Fibroblast of lung (primary cell): ENCODE measurements around the gene EFCAB10. TPM values are rescaled to one million over a fixed set of nuclear protein-coding genes. Genes with fewer than 3 reads are reported as not detected.

Source experiments
- DNase-seq, 2 donors: peaks; one replicate each; pipeline versions ENCODE4 v3.0.0 to v3.0.0-alpha.2; 2010; ENCODE audit warnings: low read depth in 2 of 2
- H2AFZ ChIP-seq: 2 replicates; pipeline ENCODE4 v1.5.1; 2012; ENCODE audit warnings: low read length, control low read depth, inconsistent platforms
- H3K27ac ChIP-seq: 2 replicates; pipeline ENCODE4 v1.5.1; 2011; ENCODE audit warnings: low read length, control low read depth; ENCODE audit not compliant: insufficient read depth
- H3K27me3 ChIP-seq: 2 replicates; pipeline ENCODE4 v1.5.1; 2011; ENCODE audit warnings: mild to moderate bottlenecking, low read length; ENCODE audit not compliant: control insufficient read depth, insufficient read depth
- H3K36me3 ChIP-seq: 2 replicates; pipeline ENCODE4 v1.5.1; 2011; ENCODE audit warnings: low read length; ENCODE audit not compliant: control insufficient read depth, insufficient read depth
- H3K4me1 ChIP-seq: 2 replicates; pipeline ENCODE4 v1.5.1; 2011; ENCODE audit warnings: low read length; ENCODE audit not compliant: control insufficient read depth, insufficient read depth; ENCODE audit errors: extremely low read depth
- H3K4me2 ChIP-seq: 2 replicates; pipeline ENCODE4 v1.5.1; 2011; ENCODE audit warnings: low read length, control low read depth; ENCODE audit not compliant: insufficient read depth; ENCODE audit errors: extremely low read depth
- H3K4me3 ChIP-seq, 4 experiments: fragments of 200-600 bp in 1 of 4; sonication (generic) in 1 of 4; replicated peaks in 1 of 4; 2 replicates each; pipeline ENCODE4 v1.5.1; 2011 to 2016; ENCODE audit warnings: low read length in 4 of 4, low read depth in 3 of 4, mild to moderate bottlenecking in 3 of 4, control low read depth in 2 of 4, inconsistent platforms in 1 of 4, mixed read lengths in 1 of 4; ENCODE audit not compliant: insufficient read depth in 1 of 4; ENCODE audit errors: control extremely low read depth in 1 of 4
- H3K79me2 ChIP-seq: 2 replicates; pipeline ENCODE4 v1.5.1; 2012; ENCODE audit warnings: mild to moderate bottlenecking, low read length, inconsistent platforms; ENCODE audit not compliant: control insufficient read depth, insufficient read depth
- H3K9ac ChIP-seq: 2 replicates; pipeline ENCODE4 v1.5.1; 2011; ENCODE audit warnings: mild to moderate bottlenecking, low read length, control low read depth; ENCODE audit not compliant: insufficient read depth
- H3K9me3 ChIP-seq: 2 replicates; pipeline ENCODE4 v1.5.1; 2012; ENCODE audit warnings: low read depth, low read length; ENCODE audit not compliant: control insufficient read depth, insufficient read depth
- H4K20me1 ChIP-seq: 2 replicates; pipeline ENCODE4 v1.5.1; 2011; ENCODE audit warnings: low read length; ENCODE audit not compliant: control insufficient read depth, insufficient read depth; ENCODE audit errors: extremely low read depth
- EZH2 ChIP-seq: IDR thresholded peaks from 2 replicates; pipeline ENCODE4 v1.5.1; 2012; ENCODE audit warnings: low read length, control low read depth, mild to moderate bottlenecking; ENCODE audit errors: missing control alignments
- polyA plus RNA-seq, 2 donors: library from polyadenylated mRNA; depleted of rRNA in 1 of 2; stranded (reverse) in 1 of 2; unstranded in 1 of 2; fragments of >200 nt; gene quantifications; 2 replicates each; pipeline ENCODE4 v1.2.1, GENCODE V29; 2011 to 2012; ENCODE audit warnings: missing spikeins in 1 of 2
- total RNA-seq: library from RNA; depleted of rRNA; stranded (reverse); fragments of >200 nt; gene quantifications from 2 replicates; pipeline ENCODE4 v1.2.1, GENCODE V29; 2014
- TF ChIP-seq, protein P1 (sequence below), 2 donors: IDR thresholded peaks in 1 of 2; conservative IDR thresholded peaks in 1 of 2; 1 replicate in 1 of 2; 2 replicates in 1 of 2; pipeline ENCODE4 v1.5.1; 2011 to 2012; ENCODE audit warnings: low read length in 2 of 2, control low read depth in 1 of 2, inconsistent platforms in 1 of 2, low read depth in 1 of 2, mild to moderate bottlenecking in 1 of 2

EFCAB10 gene
- total and polyA plus RNA-seq, 2 donors (not counting 1 experiment from before 2014, with no cell fraction given): not detected

DNA sequence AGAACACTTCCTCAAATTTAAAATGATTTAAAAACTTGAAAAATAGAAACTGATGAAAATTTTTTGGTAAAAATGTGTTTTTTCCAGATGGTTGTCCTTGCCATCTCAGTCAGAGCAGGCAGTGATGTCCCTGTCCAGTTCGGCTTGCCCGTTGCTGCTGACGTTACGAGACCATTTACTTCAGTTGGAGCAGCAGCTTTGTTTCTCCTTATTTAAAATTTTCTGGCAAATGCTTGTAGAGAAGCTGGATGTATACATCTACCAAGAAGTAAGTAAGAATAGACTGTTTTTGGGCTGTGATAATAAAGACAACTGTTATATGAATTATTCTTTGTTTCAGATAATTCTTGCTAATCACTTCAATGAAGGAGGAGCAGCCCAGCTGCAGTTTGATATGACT, 16.1 kb downstream of the EFCAB10 start:
- Histone ChIP-seq H4K20me1 (no peaks in the 10 kb centered on the region), H3K27me3 (no peaks in the 10 kb centered on the region)

DNA sequence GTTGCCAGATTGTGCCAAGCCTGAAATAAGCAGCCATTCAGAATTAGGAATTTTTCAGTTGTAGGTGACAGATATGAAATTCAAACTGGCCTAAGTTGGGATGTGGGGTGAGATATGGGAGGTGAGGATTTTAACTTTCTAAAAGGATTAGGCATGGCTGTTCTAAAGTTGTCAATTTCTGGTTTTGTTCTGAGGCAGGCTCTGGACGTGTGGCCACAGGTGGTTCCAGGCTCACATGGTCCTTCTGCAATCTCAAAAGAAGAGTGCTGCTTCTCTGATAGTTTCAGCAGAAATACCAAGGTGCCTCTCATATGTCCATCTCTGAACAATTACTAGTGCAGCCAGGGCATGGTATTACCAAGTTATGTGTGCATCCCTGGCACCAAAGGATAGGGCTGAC, 21.4 kb downstream of the EFCAB10 start:
- no peaks in the 10 kb centered on the region for H3K9me3 ChIP-seq
- no peak overlapping the region for H3K4me2 ChIP-seq
- no peak overlapping the region for H2AFZ ChIP-seq
- no peak for DNase-seq
- H3K79me2 ChIP-seq: no peaks in the 10 kb centered on the region
- H3K27ac ChIP-seq: no peak overlapping the region
- no peaks in the 10 kb centered on the region for H3K4me1 ChIP-seq
- no peak overlapping the region for H3K4me3 ChIP-seq
- H3K27me3 ChIP-seq: no peaks in the 10 kb centered on the region
- H3K9ac ChIP-seq: no peak overlapping the region
- H3K36me3 ChIP-seq: peaks cover 1% of the 10 kb centered on the region
- no peak for TF ChIP-seq EZH2
- TF ChIP-seq, protein P1, sequence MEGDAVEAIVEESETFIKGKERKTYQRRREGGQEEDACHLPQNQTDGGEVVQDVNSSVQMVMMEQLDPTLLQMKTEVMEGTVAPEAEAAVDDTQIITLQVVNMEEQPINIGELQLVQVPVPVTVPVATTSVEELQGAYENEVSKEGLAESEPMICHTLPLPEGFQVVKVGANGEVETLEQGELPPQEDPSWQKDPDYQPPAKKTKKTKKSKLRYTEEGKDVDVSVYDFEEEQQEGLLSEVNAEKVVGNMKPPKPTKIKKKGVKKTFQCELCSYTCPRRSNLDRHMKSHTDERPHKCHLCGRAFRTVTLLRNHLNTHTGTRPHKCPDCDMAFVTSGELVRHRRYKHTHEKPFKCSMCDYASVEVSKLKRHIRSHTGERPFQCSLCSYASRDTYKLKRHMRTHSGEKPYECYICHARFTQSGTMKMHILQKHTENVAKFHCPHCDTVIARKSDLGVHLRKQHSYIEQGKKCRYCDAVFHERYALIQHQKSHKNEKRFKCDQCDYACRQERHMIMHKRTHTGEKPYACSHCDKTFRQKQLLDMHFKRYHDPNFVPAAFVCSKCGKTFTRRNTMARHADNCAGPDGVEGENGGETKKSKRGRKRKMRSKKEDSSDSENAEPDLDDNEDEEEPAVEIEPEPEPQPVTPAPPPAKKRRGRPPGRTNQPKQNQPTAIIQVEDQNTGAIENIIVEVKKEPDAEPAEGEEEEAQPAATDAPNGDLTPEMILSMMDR (conservative IDR thresholded peaks at IDR 0.05 in 1 of 2, IDR thresholded peaks at IDR 0.05 in 1 of 2; ENCODE audit: low read depth in 1 of 2, low read length in 2 of 2): no peak
- H4K20me1 ChIP-seq: no peaks in the 10 kb centered on the region

More for the DNA sequence above, 16.1 kb downstream of the EFCAB10 start:
- Histone ChIP-seq H2AFZ (no peak overlapping the region), H3K4me1 (no peaks in the 10 kb centered on the region), H3K79me2 (no peaks in the 10 kb centered on the region), H3K36me3 (peaks cover 1% of the 10 kb centered on the region), H3K9me3 (no peaks in the 10 kb centered on the region), H3K27ac (no peak overlapping the region), H3K4me2 (no peak overlapping the region), H3K4me3 (no peak overlapping the region), H3K9ac (no peak overlapping the region)
- TF ChIP-seq, protein P1 (conservative IDR thresholded peaks at IDR 0.05 in 1 of 2, IDR thresholded peaks at IDR 0.05 in 1 of 2; ENCODE audit: low read depth in 1 of 2, low read length in 2 of 2): no peak
- no peak for TF ChIP-seq EZH2
- no peak for DNase-seq

DNA sequence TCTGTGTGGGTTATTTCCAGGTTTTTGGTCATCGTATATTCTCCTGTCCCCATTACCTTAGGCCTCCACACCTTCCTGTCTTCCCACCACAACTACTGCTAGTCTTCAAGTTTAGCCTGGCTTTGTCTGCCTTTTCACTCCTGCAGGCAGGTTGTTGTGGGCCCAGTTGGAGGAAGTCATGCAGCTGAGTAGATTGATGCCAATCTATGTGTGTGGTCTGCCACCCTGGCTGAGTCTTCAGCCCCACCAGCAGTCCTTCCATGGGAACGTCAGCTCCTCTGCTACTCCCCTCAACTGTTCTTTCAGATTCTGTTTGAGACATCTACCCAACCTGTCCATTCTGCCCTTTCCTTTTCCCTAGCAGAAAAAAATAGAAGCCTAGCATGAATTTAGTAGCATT, 43.0 kb downstream of the EFCAB10 start:
- no peaks in the 10 kb centered on the region for H3K9me3 ChIP-seq
- no peak overlapping the region for H3K27ac ChIP-seq
- no peaks in the 10 kb centered on the region for H4K20me1 ChIP-seq
- TF ChIP-seq EZH2: no peak
- TF ChIP-seq, protein P1 (conservative IDR thresholded peaks at IDR 0.05 in 1 of 2, IDR thresholded peaks at IDR 0.05 in 1 of 2; ENCODE audit: low read depth in 1 of 2, low read length in 2 of 2): no peak
- H3K79me2 ChIP-seq: peaks cover 7% of the 10 kb centered on the region
- H3K27me3 ChIP-seq: no peaks in the 10 kb centered on the region
- H3K4me2 ChIP-seq: no peak overlapping the region
- peaks cover 3% of the 10 kb centered on the region for H3K36me3 ChIP-seq
- H3K9ac ChIP-seq: no peak overlapping the region
- no peaks in the 10 kb centered on the region for H3K4me1 ChIP-seq
- no peak for DNase-seq
- no peak overlapping the region for H3K4me3 ChIP-seq
- no peak overlapping the region for H2AFZ ChIP-seq
